Psoas muscle (tissue), 8 donors: ENCODE results near the gene MRPL38. TPM values are rescaled to one million over a fixed set of nuclear protein-coding genes. Genes with fewer than 3 reads are reported as not detected.
"Not testable (repeated sequence)": the region's sequence is repeated elsewhere in the genome, so short reads cannot be mapped to it uniquely, and the experiment has no call there.

ENCODE experiments used
- ATAC-seq, 4 donors: fragments of 200-7000 bp; cut with Tn5 transposase; one replicate each; pipeline ENCODE4 v1.9.1; 2020; ENCODE audit warnings: moderate library complexity in 3 of 4, mild to moderate bottlenecking in 2 of 4
- DNase-seq, 2 donors: peaks; one replicate each; pipeline ENCODE4 v3.0.0-alpha.2; 2020
- H3K27ac ChIP-seq: fragments of 200-600 bp; one replicate; pipeline ENCODE4 v1.8.0; 2022
- H3K27me3 ChIP-seq, 3 donors: fragments of 200-600 bp in 1 of 3; one replicate each; pipeline versions ENCODE4 v1.6.1 to v1.8.0; 2013 to 2022; ENCODE audit warnings: low read length in 2 of 3, mild to moderate bottlenecking in 2 of 3, moderate library complexity in 1 of 3; ENCODE audit not compliant: insufficient read depth in 3 of 3
- H3K36me3 ChIP-seq, 2 donors: fragments of 200-600 bp in 1 of 2; one replicate each; pipeline versions ENCODE4 v1.6.1 to v1.8.0; 2013 to 2022; ENCODE audit warnings: low read depth in 1 of 2, mild to moderate bottlenecking in 1 of 2, moderate library complexity in 1 of 2; ENCODE audit not compliant: insufficient read depth in 1 of 2
- H3K4me1 ChIP-seq: fragments of 200-600 bp; one replicate; pipeline ENCODE4 v1.8.0; 2022
- H3K4me3 ChIP-seq: fragments of 200-600 bp; one replicate; pipeline ENCODE4 v1.8.0; 2022; ENCODE audit warnings: mild to moderate bottlenecking
- H3K9me3 ChIP-seq: fragments of 200-600 bp; one replicate; pipeline ENCODE4 v1.8.0; 2022
- WGBS, 3 donors: extraction: QIAGEN DNeasy Blood & Tissue Kit; methylation state at CpG; one replicate each; pipeline versions ENCODE4 v1.1.6 to v1.1.7; 2013; 5-methylcytosine and 5-hydroxymethylcytosine counted together
- intact Hi-C, 2 donors: fragments of 100-400 bp; cut with DNase I; formaldehyde crosslinking; loops; one replicate each; pipeline versions ENCODE4 v1.11.0 to v1.14.2; 2022
- polyA plus RNA-seq, 3 donors: library from polyadenylated mRNA; stranded (reverse); fragments of 200-250 nt; gene quantifications; one replicate each; pipeline ENCODE4 v1.2.3, GENCODE V29; 2013
- total RNA-seq, 4 donors: library from RNA; stranded (reverse); fragmentation: NEBNext Ultra II Directional in 2 of 4; extraction: Animal tissue kit (Norgen Biotek cat#: 25700) in 2 of 4; gene quantifications; one replicate each; pipeline versions ENCODE4 v1.2.1 to v1.2.4, GENCODE V29; 2021 to 2023
- TF ChIP-seq, protein P1 (sequence below): fragments of 200-600 bp; IDR thresholded peaks from one replicate; pipeline ENCODE4 v1.8.0; 2022; ENCODE audit warnings: antibody characterized with exemption
- donor health status: healthy with polysubstance abuse.
- donor health status: DM: no; HTN: no; CAD: no; lungs with moderate emphysema.
- donor health status: Bipolar disorder and iron deficiency.
- donor health status: healthy.
- donor health status: DM: yes; HTN: yes; CAD: no.
- donor health status: DM: no; HTN: no; CAD: no.
- donor health status: DM: no; HTN: no; CAD: no.
- donor health status: DM: yes; HTN: yes; CAD: no.

Gene MRPL38
- total and polyA plus RNA-seq, 7 donors = 104 to 168 (median 115) TPM

DNA sequence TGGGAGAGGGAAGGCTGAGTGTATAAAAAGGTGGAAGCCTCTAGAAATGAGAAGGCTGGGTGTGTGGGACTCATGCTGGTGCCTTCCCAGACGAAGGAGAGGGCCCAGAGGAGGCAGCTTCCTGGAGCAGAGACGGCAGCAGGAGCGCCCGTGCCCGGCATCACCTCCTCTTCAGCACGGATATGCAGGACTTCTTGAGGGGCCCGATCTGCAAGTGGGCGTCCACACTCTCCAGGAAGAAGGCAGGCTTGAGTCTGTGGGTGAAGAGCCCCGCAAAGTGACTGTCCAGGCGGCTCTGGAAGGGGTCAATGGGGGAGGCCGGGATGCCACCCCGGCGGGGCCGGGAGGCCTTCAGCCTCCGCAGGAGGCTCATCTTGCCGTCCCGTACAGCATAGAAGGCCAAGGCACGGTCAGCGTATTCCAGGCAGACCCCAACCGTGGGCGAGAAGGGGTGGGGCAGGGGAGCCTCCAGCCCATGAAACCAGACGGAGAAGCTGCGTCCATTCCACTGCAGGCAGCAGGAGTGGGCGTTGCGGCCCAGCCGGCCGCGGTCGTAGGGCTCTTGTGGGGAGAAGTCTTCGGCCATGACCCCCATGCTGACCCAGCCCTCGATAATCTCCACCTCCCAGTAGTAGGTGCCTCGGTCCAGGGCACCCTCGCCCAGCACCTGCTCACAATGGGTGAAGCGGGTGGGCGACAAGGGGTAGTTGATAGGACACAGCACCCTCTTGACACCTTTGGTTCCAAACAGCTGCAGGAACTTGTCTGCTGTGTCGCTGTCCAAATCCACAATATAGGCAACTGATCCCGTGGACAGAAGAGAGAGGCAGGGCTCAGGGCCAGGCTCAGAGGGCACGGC lies 30.1 kb downstream of the MRPL38 start:
- Histone ChIP-seq H3K27me3 (no peaks in the 10 kb centered on the region), H3K9me3 (no peaks in the 10 kb centered on the region), H3K36me3 (peaks cover 0 to 20% of the 10 kb centered on the region in 2 donors), H3K27ac (peak overlapping the region; percentile 90), H3K4me3 (no peak overlapping the region), H3K4me1 (peaks cover 44% of the 10 kb centered on the region)
- no peak for ATAC-seq
- WGBS, 3 donors = 83 to 89% (median 88%) methylated on average over 38 of the region's 38 CpGs
- TF ChIP-seq, protein P1, sequence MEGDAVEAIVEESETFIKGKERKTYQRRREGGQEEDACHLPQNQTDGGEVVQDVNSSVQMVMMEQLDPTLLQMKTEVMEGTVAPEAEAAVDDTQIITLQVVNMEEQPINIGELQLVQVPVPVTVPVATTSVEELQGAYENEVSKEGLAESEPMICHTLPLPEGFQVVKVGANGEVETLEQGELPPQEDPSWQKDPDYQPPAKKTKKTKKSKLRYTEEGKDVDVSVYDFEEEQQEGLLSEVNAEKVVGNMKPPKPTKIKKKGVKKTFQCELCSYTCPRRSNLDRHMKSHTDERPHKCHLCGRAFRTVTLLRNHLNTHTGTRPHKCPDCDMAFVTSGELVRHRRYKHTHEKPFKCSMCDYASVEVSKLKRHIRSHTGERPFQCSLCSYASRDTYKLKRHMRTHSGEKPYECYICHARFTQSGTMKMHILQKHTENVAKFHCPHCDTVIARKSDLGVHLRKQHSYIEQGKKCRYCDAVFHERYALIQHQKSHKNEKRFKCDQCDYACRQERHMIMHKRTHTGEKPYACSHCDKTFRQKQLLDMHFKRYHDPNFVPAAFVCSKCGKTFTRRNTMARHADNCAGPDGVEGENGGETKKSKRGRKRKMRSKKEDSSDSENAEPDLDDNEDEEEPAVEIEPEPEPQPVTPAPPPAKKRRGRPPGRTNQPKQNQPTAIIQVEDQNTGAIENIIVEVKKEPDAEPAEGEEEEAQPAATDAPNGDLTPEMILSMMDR = no peak
- no peak for DNase-seq
- intact Hi-C loops = no loop called here

DNA sequence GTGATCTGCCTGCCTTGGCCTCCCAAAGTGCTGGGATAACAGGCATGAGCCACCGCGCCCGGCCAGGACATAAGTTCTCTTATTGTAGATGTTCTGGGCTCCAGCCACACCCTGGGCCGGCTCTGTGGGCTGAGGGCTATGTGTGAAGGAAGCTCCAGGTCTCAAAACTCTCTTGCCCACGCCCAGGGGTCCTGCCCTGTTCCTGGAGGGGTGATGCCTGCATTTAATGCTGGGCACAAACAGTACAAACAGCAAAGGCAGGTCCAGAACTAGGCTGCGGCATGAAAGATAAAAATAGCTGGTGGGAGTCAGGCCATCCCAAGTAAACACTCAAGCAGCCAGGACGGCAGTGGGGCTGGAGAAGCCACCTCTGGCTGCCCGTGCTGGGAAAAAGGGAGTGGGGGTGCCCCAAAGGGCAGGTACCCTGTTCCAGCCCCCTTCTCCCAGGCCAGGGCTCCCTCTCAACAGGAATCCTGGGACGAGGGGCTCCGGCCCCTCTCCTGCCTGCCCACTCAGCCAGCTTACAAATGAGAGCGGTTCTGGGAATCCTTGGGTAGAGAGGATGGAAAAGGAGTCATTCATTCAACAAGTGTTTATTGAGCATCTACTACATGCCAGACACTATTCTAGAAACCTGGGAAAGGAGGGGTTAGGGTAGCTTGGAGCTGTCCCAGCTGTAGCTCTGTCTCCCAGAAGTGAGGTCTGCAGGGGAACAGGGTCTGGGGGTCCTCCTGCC lies 30.9 kb downstream of the MRPL38 start:
- WGBS, 3 donors = 35 to 44% (median 41%) methylated on average over 11 of the region's 11 CpGs
- DNase-seq (no peak), ATAC-seq (peak in 1 of 4 donors; percentile 31)
- TF ChIP-seq, protein P1 = no peak
- intact Hi-C loops = no loop called here
- H3K4me1 ChIP-seq = peaks cover 49% of the 10 kb centered on the region
- H3K27me3 ChIP-seq = no peaks in the 10 kb centered on the region
- no peak overlapping the region for H3K4me3 ChIP-seq
- peak overlapping the region; percentile 90 for H3K27ac ChIP-seq
- H3K9me3 ChIP-seq = no peaks in the 10 kb centered on the region
- H3K36me3 ChIP-seq = peaks cover 0 to 20% of the 10 kb centered on the region in 2 donors

DNA sequence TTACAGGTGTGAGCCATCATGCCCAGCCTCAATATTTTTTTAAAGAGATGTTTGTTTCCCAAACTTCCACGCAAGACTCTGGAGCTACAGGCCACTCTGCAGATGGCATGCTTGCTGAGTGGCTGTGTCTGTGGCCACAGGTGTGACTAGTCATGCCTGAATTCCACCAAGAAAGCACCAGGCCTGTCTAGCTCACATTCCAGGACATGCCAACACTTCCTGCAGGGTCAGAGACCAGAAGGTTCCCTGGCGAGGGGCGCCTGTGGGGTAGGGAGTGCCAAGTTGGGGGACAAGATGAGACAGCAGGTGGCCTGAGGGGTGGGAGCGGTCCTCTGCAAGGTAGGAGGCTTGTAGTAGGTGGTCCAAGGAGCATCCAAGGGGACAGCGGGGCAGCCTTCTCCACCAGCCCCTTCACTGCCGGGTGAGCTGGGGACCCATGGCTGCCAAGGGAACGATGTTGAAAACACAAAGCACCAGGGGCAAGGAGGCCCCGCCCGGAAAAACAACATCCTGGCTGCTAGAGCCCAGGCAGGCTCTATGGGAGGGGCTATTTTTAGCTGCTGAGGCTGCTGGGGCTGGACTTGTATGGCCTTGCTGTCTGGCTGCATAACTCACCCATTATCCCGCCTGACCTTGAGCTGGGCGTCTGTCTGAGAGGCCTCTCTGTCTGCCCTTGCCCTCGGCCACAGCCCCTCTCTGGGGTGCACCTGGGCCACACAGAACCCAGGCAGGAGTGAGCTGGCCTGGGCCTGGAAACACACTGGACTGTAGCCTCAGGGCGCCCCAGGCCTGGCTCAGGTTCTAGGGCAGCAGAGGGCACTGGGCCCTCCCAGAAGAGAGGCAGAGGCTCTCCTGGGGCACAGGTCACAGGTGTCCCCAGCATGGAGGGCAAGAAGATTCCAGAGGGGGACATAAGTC lies 32.0 kb downstream of the MRPL38 start:
- no peaks in the 10 kb centered on the region for H3K9me3 ChIP-seq
- peak overlapping the region; percentile 90 for H3K27ac ChIP-seq
- peak; percentile 53 to 73 (median 70) for ATAC-seq
- H3K36me3 ChIP-seq = peaks cover 0 to 20% of the 10 kb centered on the region in 2 donors
- intact Hi-C loops = no loop called here
- TF ChIP-seq, protein P1 = no peak
- H3K4me3 ChIP-seq = no peak overlapping the region
- H3K4me1 ChIP-seq = peaks cover 49% of the 10 kb centered on the region
- 22 to 25% (median 23%) methylated on average over 13 of the region's 13 CpGs for WGBS, 3 donors
- no peaks in the 10 kb centered on the region for H3K27me3 ChIP-seq
- DNase-seq = peak; percentile 81 to 89

DNA sequence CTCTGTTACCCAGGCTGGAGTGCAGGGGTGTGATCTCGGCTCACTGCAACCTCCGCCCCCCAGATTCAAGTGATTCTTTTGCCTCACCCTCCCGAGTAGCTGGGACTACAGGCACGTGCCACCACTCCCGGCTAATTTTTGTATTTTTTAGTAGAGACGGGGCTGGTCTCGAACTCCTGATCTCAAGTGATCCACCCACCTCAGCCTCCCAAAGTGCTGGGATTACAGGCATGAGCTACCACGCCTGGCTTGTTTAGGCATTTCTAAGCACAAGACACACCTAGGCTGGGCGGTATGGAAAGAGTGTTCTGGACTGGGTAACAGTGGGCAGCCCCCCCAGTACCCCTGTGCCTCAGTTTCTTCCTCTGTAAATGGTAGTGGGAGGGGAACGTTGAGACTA lies 34.5 kb downstream of the MRPL38 start:
- Histone ChIP-seq H3K36me3 (peaks cover 0 to 15% of the 10 kb centered on the region in 2 donors), H3K27ac (peak overlapping the region; percentile 53), H3K4me1 (peaks cover 31% of the 10 kb centered on the region)
- intact Hi-C loops, H3K9me3 ChIP-seq, DNase-seq, H3K27me3 ChIP-seq, ATAC-seq, H3K4me3 ChIP-seq: not testable (repeated sequence)
- 67 to 73% (median 68%) methylated on average over 10 of the region's 10 CpGs for WGBS, 3 donors
